GM12878 (cell line): Measurements from ENCODE around the gene CORO2B. TPM values are rescaled to one million over a fixed set of nuclear protein-coding genes. Genes with fewer than 3 reads are reported as not detected.

ENCODE experiments used
- ATAC-seq: fragments of 200-7000 bp; cut with Tn5 transposase; 3 replicates; pipeline ENCODE4 v1.9.1; 2020; ENCODE audit warnings: mild to moderate bottlenecking, moderate library complexity
- BruUV-seq: library from RNA; stranded (reverse); fragments of 400-500 nt; replicated peaks from 2 replicates; lab custom pipeline; 2021; lab: Mats Ljungman, UMichigan
- CTCF ChIA-PET: fragments of 300-600 bp; sonication (Branson Sonifier 250); formaldehyde crosslinking; extraction: SDS; loops from one replicate; lab custom pipeline; 2021; ENCODE audit warnings: inconsistent platforms; lab: Yijun Ruan, JAX
- POLR2A ChIA-PET: fragments of 350-600 bp; formaldehyde crosslinking; extraction: SDS; loops from one replicate; lab custom pipeline; 2021; ENCODE audit warnings: inconsistent platforms; lab: Charles Lee
- RAD21 ChIA-PET: fragments of 300-600 bp; sonication (Branson Sonifier 250); formaldehyde crosslinking; loops from one replicate; lab custom pipeline; 2023; ENCODE audit warnings: antibody characterized with exemption; ENCODE audit not compliant: unreplicated experiment; lab: Charles Lee
- SMC1A ChIA-PET: fragments of 300-600 bp; sonication (Branson Sonifier 250); formaldehyde crosslinking; loops from one replicate; lab custom pipeline; 2023; ENCODE audit not compliant: unreplicated experiment, uncharacterized antibody; lab: Charles Lee
- DNase-seq: peaks from one replicate; pipeline ENCODE4 v3.0.0-alpha.2; 2011; ENCODE audit warnings: low read depth, low spot score
- FAIRE-seq: peaks from 3 replicates; lab custom pipeline; 2011; peaks lifted over from hg19 to GRCh38; lab: Jason Lieb, UNC
- H2AFZ ChIP-seq: 2 replicates; pipeline ENCODE4 v1.6.0; 2011; ENCODE audit warnings: low read depth, low read length, control low read depth; ENCODE audit not compliant: control insufficient read depth
- H3K27ac ChIP-seq: 2 replicates; pipeline ENCODE4 v1.5.1; 2011; ENCODE audit warnings: control low read depth; ENCODE audit not compliant: control insufficient read depth, insufficient read depth
- H3K27me3 ChIP-seq, 2 experiments: replicated peaks in 1 of 2; 2 replicates each; pipeline versions ENCODE4 v1.6.0 to v1.6.1; 2011; ENCODE audit warnings: low read length in 1 of 2; ENCODE audit not compliant: control insufficient read depth in 2 of 2, insufficient read depth in 2 of 2
- H3K36me3 ChIP-seq, 2 experiments: 2 replicates each; pipeline ENCODE4 v1.5.1; 2011; ENCODE audit warnings: low read length in 1 of 2; ENCODE audit not compliant: control insufficient read depth in 2 of 2, insufficient read depth in 2 of 2
- H3K4me1 ChIP-seq: 2 replicates; pipeline ENCODE4 v1.6.1; 2011; ENCODE audit warnings: mild to moderate bottlenecking, low read length, moderate library complexity, mixed read lengths; ENCODE audit not compliant: control insufficient read depth, insufficient read depth
- H3K4me2 ChIP-seq: 2 replicates; pipeline ENCODE4 v1.6.0; 2011; ENCODE audit warnings: control low read depth; ENCODE audit not compliant: control insufficient read depth, insufficient read depth
- H3K4me3 ChIP-seq: fragments of 200-600 bp; sonication (generic); 2 replicates; pipeline ENCODE4 v1.5.1; 2016
- H3K79me2 ChIP-seq: 2 replicates; pipeline ENCODE4 v1.6.0; 2011; ENCODE audit warnings: low read length; ENCODE audit not compliant: control insufficient read depth, insufficient read depth
- H3K9ac ChIP-seq: 2 replicates; pipeline ENCODE4 v1.8.0; 2011; ENCODE audit warnings: low read length, control low read depth, mixed read lengths; ENCODE audit not compliant: control insufficient read depth, insufficient read depth
- H3K9me3 ChIP-seq: replicated peaks from 3 replicates; pipeline ENCODE4 v1.5.1; 2011; ENCODE audit warnings: mild to moderate bottlenecking, low read length; ENCODE audit not compliant: control insufficient read depth, insufficient read depth
- H4K20me1 ChIP-seq: 2 replicates; pipeline ENCODE4 v1.6.0; 2011; ENCODE audit not compliant: control insufficient read depth, insufficient read depth
- CHD1 ChIP-seq: IDR thresholded peaks from 2 replicates; pipeline ENCODE4 v1.6.1; 2012; ENCODE audit warnings: low read depth, low read length, improper control_type of control experiment
- FOXK2 ChIP-seq: fragments of 450-650 bp; IDR thresholded peaks from 2 replicates; pipeline ENCODE4 v1.6.1; 2017; ENCODE audit warnings: mild to moderate bottlenecking, moderate library complexity
- HDGF ChIP-seq: fragments of 450-650 bp; IDR thresholded peaks from 2 replicates; pipeline ENCODE4 v1.6.1; 2016; ENCODE audit warnings: antibody characterized with exemption
- NFYB ChIP-seq: IDR thresholded peaks from 2 replicates; pipeline ENCODE4 v1.6.1; 2011; ENCODE audit warnings: low read depth, mild to moderate bottlenecking, low read length, improper control_type of control experiment, moderate library complexity; ENCODE audit not compliant: insufficient read depth
- STAT1 ChIP-seq: fragments of 450-650 bp; conservative IDR thresholded peaks from 2 replicates; pipeline ENCODE4 v1.6.1; 2014; ENCODE audit warnings: antibody characterized with exemption, mild to moderate bottlenecking
- ZNF592 ChIP-seq: fragments of 450-650 bp; IDR thresholded peaks from 2 replicates; pipeline ENCODE4 v1.6.1; 2017; ENCODE audit warnings: mild to moderate bottlenecking, moderate library complexity
- WGBS: methylation state at CpG from one replicate; pipeline ENCODE4 v1.1.6; 2016; ENCODE audit warnings: low lambda C conversion rate; ENCODE audit not compliant: insufficient replicate concordance, insufficient coverage; ENCODE audit errors: missing lambda C conversion rate; 5-methylcytosine and 5-hydroxymethylcytosine counted together
- in situ Hi-C: fragments of 300-500 bp; cut with MboI; formaldehyde crosslinking; loops from 9 replicates; pipeline ENCODE4 v1.14.3; 2018; ENCODE audit warnings: mixed read lengths
- intact Hi-C: fragments of 100-400 bp; cut with micrococcal nuclease; formaldehyde crosslinking; loops from one replicate; pipeline ENCODE4 v1.14.2; 2022; ENCODE audit not compliant: unreplicated experiment
- polyA plus RNA-seq, 11 experiments: library from polyadenylated mRNA; depleted of rRNA in 4 of 11; unstranded in 6 of 11; stranded (reverse) in 5 of 11; fragments of >200 nt; fragmentation: Nextera tagmentation in 4 of 11; fragmentation: Illumina TruSeq in 1 of 11; extraction: Ambion mirVana in 4 of 11; extraction: Trizol in 1 of 11; gene quantifications; 1 replicate in 1 of 11; 2 replicates in 10 of 11; pipeline versions ENCODE4 v1.2.1 to v1.2.3, GENCODE V29; 2011 to 2016; ENCODE audit warnings: inconsistent platforms in 2 of 11, missing spikeins in 2 of 11, low read depth in 1 of 11
- total RNA-seq, 4 experiments: library from RNA; depleted of rRNA in 3 of 4; stranded (reverse); fragments of >200 nt in 3 of 4; fragmentation: Illumina TruSeq in 1 of 4; extraction: Trizol in 1 of 4; gene quantifications; 2 replicates each; pipeline versions ENCODE4 v1.2.1 to v1.2.3, GENCODE V29; 2013 to 2021

Gene CORO2B
- total and polyA plus RNA-seq, 10 of the 15 experiments (the other 5 are each of a cell fraction or from before 2014, with no cell fraction given): 0.05 to 0.73 (median 0.13) TPM; not detected in 4

GRCh38 chr15:68739390-68740080 lies 160.7 kb downstream of the CORO2B start:
- no peak overlapping the region for H3K4me2 ChIP-seq
- H3K4me3 ChIP-seq: no peak overlapping the region
- TF ChIP-seq ZNF592 (no peak), STAT1 (no peak), HDGF (no peak), NFYB (no peak), CHD1 (no peak), FOXK2 (no peak)
- no peaks in the 10 kb centered on the region for H3K36me3 ChIP-seq
- no peaks in the 10 kb centered on the region for H3K4me1 ChIP-seq
- H3K9ac ChIP-seq: no peak overlapping the region
- H3K9me3 ChIP-seq: no peaks in the 10 kb centered on the region
- H3K79me2 ChIP-seq: no peaks in the 10 kb centered on the region
- H3K27me3 ChIP-seq: peaks cover 0 to under 1% of the 10 kb centered on the region in 2 experiments; a peak in 1 of 4 replicates
- ChIA-PET RAD21 (no interaction called here), CTCF (no interaction called here), POLR2A (no interaction called here), SMC1A (no interaction called here)
- no peaks in the 10 kb centered on the region for H4K20me1 ChIP-seq
- H3K27ac ChIP-seq: no peak overlapping the region
- no TSS peak for BruUV-seq
- DNase-seq: no peak
- ATAC-seq: no peak
- in situ Hi-C loops: no loop called here
- H2AFZ ChIP-seq: no peak overlapping the region
- FAIRE-seq: no peak
- intact Hi-C loops: no loop called here
- WGBS: 19% methylated on average over 6 of the region's 6 CpGs
